HL-60 (cell line): ENCODE results near the gene IGSF9B.

ENCODE experiments used
- DNase-seq, 2 experiments: peaks; one replicate each; pipeline ENCODE4 v3.0.0-alpha.2; 2010 to 2020; ENCODE audit warnings: low read depth in 1 of 2, low spot score in 1 of 2
- H3K27ac ChIP-seq: fragments of 250-450 bp; sonication (Bioruptor Pico); replicated peaks from 2 replicates; pipeline ENCODE4 v1.5.1; 2020; ENCODE audit warnings: mild to moderate bottlenecking, moderate library complexity
- H3K27me3 ChIP-seq: fragments of 250-450 bp; sonication (Bioruptor Pico); 2 replicates; pipeline ENCODE4 v1.5.1; 2021; ENCODE audit warnings: mild to moderate bottlenecking, moderate library complexity; ENCODE audit not compliant: insufficient read depth, poor library complexity, severe bottlenecking
- H3K4me3 ChIP-seq: replicated peaks from 2 replicates; pipeline ENCODE4 v1.5.1; 2011; ENCODE audit warnings: mild to moderate bottlenecking, control low read depth, low read length; ENCODE audit not compliant: insufficient read depth
- GABPA ChIP-seq: IDR thresholded peaks from 2 replicates; pipeline ENCODE4 v1.6.1; 2012; ENCODE audit warnings: low read depth
- POLR2AphosphoS5 ChIP-seq: IDR thresholded peaks from 2 replicates; pipeline ENCODE4 v1.6.1; 2012; ENCODE audit warnings: low read depth
- REST ChIP-seq: IDR thresholded peaks from 2 replicates; pipeline ENCODE4 v1.6.1; 2012; ENCODE audit warnings: low read depth; ENCODE audit not compliant: insufficient replicate concordance
- SPI1 ChIP-seq: IDR thresholded peaks from 2 replicates; pipeline ENCODE4 v1.6.1; 2012; ENCODE audit warnings: low read depth, mild to moderate bottlenecking, borderline replicate concordance
- TF ChIP-seq, protein P1 (sequence below): IDR thresholded peaks from one replicate; pipeline ENCODE4 v1.5.1; 2011; ENCODE audit warnings: low read length, control low read depth, inconsistent platforms; ENCODE audit not compliant: insufficient read depth

The IGSF9B gene

GRCh38 chr11:133937015-133937414 is 19.8 kb downstream of the IGSF9B start:
- Histone ChIP-seq H3K27me3 (no peaks in the 10 kb centered on the region), H3K4me3 (no peak overlapping the region), H3K27ac (no peak overlapping the region)
- DNase-seq: no peak
- TF ChIP-seq, protein P1, sequence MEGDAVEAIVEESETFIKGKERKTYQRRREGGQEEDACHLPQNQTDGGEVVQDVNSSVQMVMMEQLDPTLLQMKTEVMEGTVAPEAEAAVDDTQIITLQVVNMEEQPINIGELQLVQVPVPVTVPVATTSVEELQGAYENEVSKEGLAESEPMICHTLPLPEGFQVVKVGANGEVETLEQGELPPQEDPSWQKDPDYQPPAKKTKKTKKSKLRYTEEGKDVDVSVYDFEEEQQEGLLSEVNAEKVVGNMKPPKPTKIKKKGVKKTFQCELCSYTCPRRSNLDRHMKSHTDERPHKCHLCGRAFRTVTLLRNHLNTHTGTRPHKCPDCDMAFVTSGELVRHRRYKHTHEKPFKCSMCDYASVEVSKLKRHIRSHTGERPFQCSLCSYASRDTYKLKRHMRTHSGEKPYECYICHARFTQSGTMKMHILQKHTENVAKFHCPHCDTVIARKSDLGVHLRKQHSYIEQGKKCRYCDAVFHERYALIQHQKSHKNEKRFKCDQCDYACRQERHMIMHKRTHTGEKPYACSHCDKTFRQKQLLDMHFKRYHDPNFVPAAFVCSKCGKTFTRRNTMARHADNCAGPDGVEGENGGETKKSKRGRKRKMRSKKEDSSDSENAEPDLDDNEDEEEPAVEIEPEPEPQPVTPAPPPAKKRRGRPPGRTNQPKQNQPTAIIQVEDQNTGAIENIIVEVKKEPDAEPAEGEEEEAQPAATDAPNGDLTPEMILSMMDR: no peak
- TF ChIP-seq GABPA: no peak

- Histone ChIP-seq H3K4me3 (no peak overlapping the region), H3K27me3 (no peaks in the 10 kb centered on the region)
- TF ChIP-seq GABPA (no peak), SPI1 (no peak), POLR2AphosphoS5 (no peak), REST (no peak)
- TF ChIP-seq, protein P1: no peak
Measured at GRCh38 chr11:133936592-133936991, 20.2 kb downstream of the IGSF9B start.

DNA sequence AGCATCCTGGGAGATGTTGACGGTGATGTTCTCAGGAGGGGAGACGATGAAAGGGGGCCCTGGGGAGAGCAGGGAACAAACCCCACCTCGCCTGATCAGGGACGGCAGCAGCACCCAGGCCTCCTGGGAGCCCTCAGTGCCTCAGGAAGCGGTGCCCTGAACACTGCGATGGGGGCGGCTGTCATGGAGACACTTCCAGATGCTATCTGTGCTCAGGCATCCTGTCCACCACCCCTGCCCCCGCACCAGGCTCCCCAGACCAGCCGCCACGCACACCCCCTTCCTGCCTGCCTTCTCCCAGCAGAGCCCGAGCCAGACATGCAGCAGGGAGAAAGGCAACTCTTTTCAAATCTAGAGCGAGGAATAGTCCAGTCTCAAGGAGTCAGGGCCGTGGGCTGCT is 20.6 kb downstream of the IGSF9B start:
- H3K27me3 ChIP-seq: no peaks in the 10 kb centered on the region
- H3K27ac ChIP-seq: no peak overlapping the region
- DNase-seq: no peak
- TF ChIP-seq SPI1 (no peak), POLR2AphosphoS5 (no peak), REST (no peak), GABPA (no peak)
- TF ChIP-seq, protein P1: no peak
- H3K4me3 ChIP-seq: no peak overlapping the region

More at GRCh38 chr11:133936592-133936991, 20.2 kb downstream of the IGSF9B start:
- DNase-seq: no peak
- no peak overlapping the region for H3K27ac ChIP-seq

GRCh38 chr11:133935551-133935910 is 21.2 kb downstream of the IGSF9B start:
- no peak overlapping the region for H3K27ac ChIP-seq
- H3K27me3 ChIP-seq: no peaks in the 10 kb centered on the region
- DNase-seq: no peak
- no peak overlapping the region for H3K4me3 ChIP-seq
- TF ChIP-seq POLR2AphosphoS5 (no peak), GABPA (no peak), REST (no peak), SPI1 (no peak)
- TF ChIP-seq, protein P1: no peak
